ENCODE measurements around the gene GLRX5. TPM values are rescaled to one million over a fixed set of nuclear protein-coding genes. Genes with fewer than 3 reads are reported as not detected.

The GLRX5 gene
- total RNA-seq, 3 donors from 2014 or later (not counting 1 experiment from before 2014, with no cell fraction given): 16.7 to 26.0 (median 23.4) TPM

- intact Hi-C loops (cut with micrococcal nuclease): no loop called here
- H3K4me1 ChIP-seq (ENCODE audit: control insufficient read depth, insufficient read depth, low read length): peaks cover 20% of the 10 kb centered on the region
- H3K27ac Mint-ChIP-seq: peak overlapping the region in 1 of 2 donors; percentile 95
Observed at GRCh38 chr14:95531969-95532368, 2.9 kb upstream of the GLRX5 start.

GRCh38 chr14:95533391-95533821 is 1.4 kb upstream of the GLRX5 start:
- Histone ChIP-seq H3K27ac (ENCODE audit: low read length) (peak overlapping the region; percentile 89), H3K4me3 (ENCODE audit: low read length) (peak overlapping the region; percentile 55), H3K4me1 (ENCODE audit: control insufficient read depth, insufficient read depth, low read length) (peaks cover 20% of the 10 kb centered on the region), H3K9me3 (ENCODE audit: control insufficient read depth, insufficient read depth, low read length) (no peaks in the 10 kb centered on the region), H3K36me3 (ENCODE audit: control insufficient read depth, insufficient read depth, low read length) (no peaks in the 10 kb centered on the region), H3K27me3 (ENCODE audit: control insufficient read depth, insufficient read depth, low read length) (no peaks in the 10 kb centered on the region)
- Mint-ChIP-seq H3K36me3 (no peaks in the 10 kb centered on the region), H3K9me3 (no peaks in the 10 kb centered on the region), H3K27me3 (ENCODE audit: low read depth in 2 of 2) (no peaks in the 10 kb centered on the region), H3K4me3 (peak overlapping the region; percentile 97), H3K27ac (peak overlapping the region; percentile 95 to 96), H3K4me1 (peaks cover 57 to 63% of the 10 kb centered on the region in 2 donors)
- ATAC-seq: no peak
- DNase-seq: peak in 1 of 2 donors; percentile 38
- 11% methylated on average over 10 of the region's 10 CpGs for WGBS (ENCODE audit: insufficient coverage)
- TF ChIP-seq, protein P1, sequence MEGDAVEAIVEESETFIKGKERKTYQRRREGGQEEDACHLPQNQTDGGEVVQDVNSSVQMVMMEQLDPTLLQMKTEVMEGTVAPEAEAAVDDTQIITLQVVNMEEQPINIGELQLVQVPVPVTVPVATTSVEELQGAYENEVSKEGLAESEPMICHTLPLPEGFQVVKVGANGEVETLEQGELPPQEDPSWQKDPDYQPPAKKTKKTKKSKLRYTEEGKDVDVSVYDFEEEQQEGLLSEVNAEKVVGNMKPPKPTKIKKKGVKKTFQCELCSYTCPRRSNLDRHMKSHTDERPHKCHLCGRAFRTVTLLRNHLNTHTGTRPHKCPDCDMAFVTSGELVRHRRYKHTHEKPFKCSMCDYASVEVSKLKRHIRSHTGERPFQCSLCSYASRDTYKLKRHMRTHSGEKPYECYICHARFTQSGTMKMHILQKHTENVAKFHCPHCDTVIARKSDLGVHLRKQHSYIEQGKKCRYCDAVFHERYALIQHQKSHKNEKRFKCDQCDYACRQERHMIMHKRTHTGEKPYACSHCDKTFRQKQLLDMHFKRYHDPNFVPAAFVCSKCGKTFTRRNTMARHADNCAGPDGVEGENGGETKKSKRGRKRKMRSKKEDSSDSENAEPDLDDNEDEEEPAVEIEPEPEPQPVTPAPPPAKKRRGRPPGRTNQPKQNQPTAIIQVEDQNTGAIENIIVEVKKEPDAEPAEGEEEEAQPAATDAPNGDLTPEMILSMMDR (IDR thresholded peaks at IDR 0.05): no peak
- intact Hi-C loops (cut with micrococcal nuclease): no loop called here

More at GRCh38 chr14:95531969-95532368, 2.9 kb upstream of the GLRX5 start:
- no peak overlapping the region for H3K4me3 ChIP-seq (ENCODE audit: low read length)
- H3K36me3 Mint-ChIP-seq: no peaks in the 10 kb centered on the region
- no peaks in the 10 kb centered on the region for H3K27me3 Mint-ChIP-seq (ENCODE audit: low read depth in 2 of 2)
- H3K27me3 ChIP-seq (ENCODE audit: control insufficient read depth, insufficient read depth, low read length): no peaks in the 10 kb centered on the region
- no peaks in the 10 kb centered on the region for H3K9me3 ChIP-seq (ENCODE audit: control insufficient read depth, insufficient read depth, low read length)
- no peak for ATAC-seq
- H3K4me1 Mint-ChIP-seq: peaks cover 51 to 57% of the 10 kb centered on the region in 2 donors
- no peak overlapping the region for H3K27ac ChIP-seq (ENCODE audit: low read length)
- TF ChIP-seq, protein P1 (IDR thresholded peaks at IDR 0.05): no peak
- 34% methylated on average over 2 of the region's 3 CpGs for WGBS (ENCODE audit: insufficient coverage)
- H3K36me3 ChIP-seq (ENCODE audit: control insufficient read depth, insufficient read depth, low read length): no peaks in the 10 kb centered on the region
- DNase-seq: no peak
- H3K4me3 Mint-ChIP-seq: peak overlapping the region; percentile 36
- H3K9me3 Mint-ChIP-seq: no peaks in the 10 kb centered on the region

DNA sequence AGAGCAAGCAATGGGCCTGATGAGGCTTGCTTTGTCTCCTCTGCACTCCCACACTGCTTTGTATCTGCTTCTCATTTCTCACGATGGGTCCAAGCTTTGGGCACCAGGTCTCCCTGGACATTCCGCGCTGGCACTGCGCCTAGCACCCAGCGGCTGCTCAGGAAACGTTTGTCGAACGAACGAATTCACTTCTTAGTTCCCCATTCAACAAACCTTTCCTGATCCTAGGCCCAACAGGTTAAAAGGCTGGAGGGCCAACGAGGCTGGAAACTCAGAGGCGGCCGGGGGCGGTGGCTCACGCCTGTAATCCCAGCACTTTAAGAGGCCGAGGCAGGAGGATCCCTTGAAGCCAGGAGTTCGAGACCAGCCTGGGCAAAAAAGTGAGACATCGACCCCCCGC is 1.0 kb upstream of the GLRX5 start:
- ATAC-seq (no peak), DNase-seq (no peak)
- Mint-ChIP-seq H3K4me3 (peak overlapping the region; percentile 97), H3K27ac (peak overlapping the region; percentile 95 to 96), H3K4me1 (peaks cover 58 to 64% of the 10 kb centered on the region in 2 donors), H3K36me3 (no peaks in the 10 kb centered on the region), H3K9me3 (no peaks in the 10 kb centered on the region), H3K27me3 (ENCODE audit: low read depth in 2 of 2) (no peaks in the 10 kb centered on the region)
- intact Hi-C loops (cut with micrococcal nuclease): loop anchor here (1.0 to 2.0 kb wide), 2 partner anchors 18 to 829 kb away; partner anchors contain the start of genes ATG2B, GSKIP and SYNE3
- Histone ChIP-seq H3K4me1 (ENCODE audit: control insufficient read depth, insufficient read depth, low read length) (peaks cover 20% of the 10 kb centered on the region), H3K36me3 (ENCODE audit: control insufficient read depth, insufficient read depth, low read length) (no peaks in the 10 kb centered on the region), H3K4me3 (ENCODE audit: low read length) (peak overlapping the region; percentile 55), H3K27ac (ENCODE audit: low read length) (peak overlapping the region; percentile 89), H3K9me3 (ENCODE audit: control insufficient read depth, insufficient read depth, low read length) (no peaks in the 10 kb centered on the region), H3K27me3 (ENCODE audit: control insufficient read depth, insufficient read depth, low read length) (no peaks in the 10 kb centered on the region)
- 0% methylated on average over 18 of the region's 18 CpGs for WGBS (ENCODE audit: insufficient coverage)
- TF ChIP-seq, protein P1 (IDR thresholded peaks at IDR 0.05): no peak

All from natural killer cell (primary cell).